Stimulated activated CD8-positive, alpha-beta memory T cell treated with anti-CD3 and anti-CD28 coated beads, Interleukin-15, amount 100 ng/mL, for 4 hours (primary cell): ENCODE data around the gene GNB2.

ENCODE experiments used
- DNase-seq, 2 donors: peaks; one replicate each; pipeline ENCODE4 v3.0.0-alpha.2; 2020; ENCODE audit warnings: low read depth in 2 of 2

GNB2 gene

DNA sequence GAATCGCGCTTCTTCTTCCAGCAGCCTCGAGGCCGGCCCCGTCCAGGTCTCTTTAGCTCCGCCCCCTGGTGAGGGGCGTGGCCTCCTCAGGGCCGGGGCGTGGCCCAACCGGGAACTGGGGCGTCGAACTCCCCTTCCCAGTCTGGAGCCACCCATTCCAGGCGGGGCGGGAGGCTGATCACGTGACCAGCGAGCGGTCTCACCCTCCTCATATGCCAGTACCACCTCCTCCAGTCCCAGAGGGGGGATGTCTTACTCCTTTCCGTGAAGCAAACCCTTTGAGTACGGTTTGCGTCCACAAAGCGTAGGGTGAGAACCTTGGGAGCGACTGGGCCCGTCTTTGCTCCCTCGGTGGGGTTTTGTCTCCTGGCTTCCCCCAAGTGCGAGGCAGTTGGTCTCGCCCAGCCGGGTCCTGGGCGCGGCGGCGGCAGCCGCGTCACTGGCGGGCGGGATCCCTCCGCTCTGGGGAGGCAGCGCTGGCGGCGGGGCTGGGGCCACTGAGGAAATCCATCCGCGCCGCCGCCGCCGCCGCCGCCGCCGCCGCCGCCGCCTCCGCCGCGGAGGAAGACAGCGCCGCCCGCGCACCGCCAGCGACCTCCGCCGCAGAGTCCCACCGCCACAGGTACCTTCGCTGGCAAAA lies at the start of gene GNB2:
Gene GNB2, plus strand, starts transcription at position 439 of the 640 bp plus-strand sequence. CDS start 2,526 bp downstream, outside the sequence.
- peak; percentile 95 to 97 for DNase-seq

DNA sequence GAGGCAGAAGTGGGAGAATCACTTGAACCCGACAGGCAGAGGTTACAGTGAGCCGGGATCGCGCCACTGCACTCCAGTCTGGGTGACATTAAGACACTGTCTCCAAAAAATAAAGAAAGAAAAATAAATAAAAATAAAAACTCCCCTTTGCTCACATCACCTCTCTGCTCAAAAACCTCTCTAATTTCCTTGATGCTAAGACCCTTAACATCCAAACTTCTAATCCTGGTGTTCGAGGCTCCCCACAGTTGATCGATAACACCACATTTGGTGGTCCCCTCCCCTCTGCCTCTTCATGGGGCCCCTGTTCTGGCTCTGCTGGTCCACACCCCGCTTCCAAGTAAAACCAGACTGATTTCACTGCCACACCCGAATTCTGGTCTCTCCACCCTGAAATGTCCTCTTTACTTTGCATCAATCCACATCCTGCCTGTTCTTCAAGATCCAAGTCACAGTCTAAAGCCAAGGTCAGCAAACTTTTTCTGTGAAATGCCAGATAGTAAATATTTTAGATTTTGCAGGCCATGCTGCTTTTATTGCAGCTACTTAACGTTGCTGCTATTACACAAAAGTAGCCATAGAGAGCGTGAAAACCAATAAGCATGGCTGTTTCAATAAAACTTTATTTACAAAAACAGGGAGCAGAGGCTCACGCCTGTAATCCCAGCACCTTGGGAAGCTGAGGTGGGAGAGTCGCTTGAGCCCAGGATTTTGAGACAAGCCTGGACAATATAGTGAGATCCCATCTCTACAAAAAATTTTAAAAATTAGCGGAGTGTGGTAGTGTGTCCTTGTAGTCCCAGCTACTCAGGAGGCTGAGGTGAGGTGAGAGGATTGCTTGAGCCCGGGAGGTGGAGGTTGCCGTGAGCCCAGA lies 49.4 kb upstream of the GNB2 start:
- DNase-seq: no peak

DNA sequence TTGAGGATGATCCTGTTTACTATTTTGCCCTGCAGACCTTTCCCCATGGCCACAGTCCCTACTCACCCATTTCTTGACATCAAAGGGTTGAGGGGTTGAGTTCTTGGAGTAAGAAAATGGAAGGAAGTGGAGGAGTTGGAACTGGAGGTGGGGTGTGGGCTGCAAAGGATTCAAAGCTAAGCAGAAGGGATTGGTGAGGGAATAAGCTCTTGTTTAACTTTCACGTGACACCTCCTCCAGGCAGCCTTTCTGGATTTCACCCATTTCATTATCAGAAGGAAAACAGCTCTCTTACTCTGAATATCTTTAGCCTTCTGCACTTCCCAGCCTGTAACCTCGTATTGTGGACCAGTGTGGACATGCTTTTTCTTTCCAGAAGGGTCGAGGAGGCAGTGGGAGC lies 47.5 kb upstream of the GNB2 start:
- no peak for DNase-seq

DNA sequence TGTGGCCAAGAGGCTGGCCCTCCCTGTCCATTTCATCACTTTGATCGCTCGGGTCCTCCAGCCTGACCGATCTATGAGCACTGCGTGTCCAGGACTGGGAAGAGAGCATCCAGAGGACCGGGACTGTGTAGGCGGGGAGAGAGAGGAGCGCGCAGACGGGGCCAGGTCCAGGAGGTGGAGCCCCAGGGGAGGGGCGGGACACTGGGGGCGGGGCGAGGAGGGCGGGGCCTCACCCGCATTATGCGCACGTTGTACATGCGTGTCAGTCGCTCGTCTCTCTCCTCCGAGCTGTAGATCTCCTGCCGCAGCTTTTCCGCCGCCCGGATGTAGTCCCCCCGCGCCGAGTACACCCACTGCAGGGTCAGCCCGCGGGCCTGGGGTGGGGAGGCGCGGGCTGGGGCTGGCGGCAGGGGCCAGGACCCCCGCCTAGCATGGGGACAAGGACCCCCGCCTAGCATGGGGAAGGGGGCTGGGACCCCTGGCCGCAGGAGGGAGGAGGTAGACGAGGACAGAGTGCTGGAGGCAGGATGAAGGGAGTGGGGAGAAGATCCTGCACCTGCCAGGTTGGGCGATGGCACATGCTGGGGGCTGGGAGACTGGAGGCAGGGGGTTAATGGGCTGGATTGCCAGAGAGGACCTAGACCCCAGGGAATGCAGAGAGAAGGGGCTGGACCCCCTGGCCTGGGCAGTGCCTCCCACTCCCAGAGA lies 46.9 kb upstream of the GNB2 start:
- DNase-seq: peak; percentile 74 to 81

DNA sequence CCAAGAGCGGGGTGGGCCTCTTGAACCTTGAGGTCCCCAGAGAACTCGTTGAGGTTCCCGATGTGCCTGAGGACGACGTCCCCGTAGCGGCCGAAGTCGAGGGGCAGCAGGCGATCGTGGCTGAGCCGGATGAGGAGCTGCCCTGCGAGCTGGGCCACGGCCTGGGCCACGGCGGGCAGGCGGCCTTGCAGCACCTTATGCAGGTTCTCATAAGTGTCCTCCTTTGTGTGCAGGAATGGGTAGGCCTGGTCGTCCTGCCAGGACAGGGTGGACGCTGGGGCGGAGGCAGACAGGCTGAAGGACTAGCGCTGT lies 46.3 kb upstream of the GNB2 start:
- DNase-seq: no peak

DNA sequence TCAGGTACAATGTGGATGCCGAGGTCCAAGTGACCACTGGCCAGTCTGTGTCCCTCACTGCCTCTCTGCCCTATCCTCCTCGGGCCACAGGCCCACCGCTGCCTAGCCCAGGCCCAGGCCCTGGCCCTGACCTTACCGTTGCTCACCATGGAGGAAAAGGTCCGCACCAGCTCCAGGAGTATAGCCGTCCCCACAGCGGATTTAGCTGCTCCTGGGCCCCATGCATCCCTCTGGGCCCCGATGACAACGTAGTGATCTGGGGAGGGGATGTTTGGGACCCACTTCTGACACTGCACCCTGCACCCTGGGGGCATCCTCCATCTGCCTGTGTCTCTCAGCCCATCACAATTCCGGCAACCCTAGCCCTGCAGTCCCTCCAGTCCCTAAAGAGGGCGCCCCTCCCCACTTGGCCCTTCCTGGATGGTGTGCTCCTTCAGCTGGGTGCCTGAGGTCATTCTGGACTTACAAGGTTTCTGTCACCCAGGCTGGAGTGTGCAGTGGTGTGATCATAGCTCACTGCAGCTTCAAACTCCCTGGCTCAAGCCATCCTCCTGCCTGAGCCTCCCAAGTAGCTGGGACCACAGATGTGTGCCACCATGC lies 44.3 kb upstream of the GNB2 start:
- no peak for DNase-seq

DNA sequence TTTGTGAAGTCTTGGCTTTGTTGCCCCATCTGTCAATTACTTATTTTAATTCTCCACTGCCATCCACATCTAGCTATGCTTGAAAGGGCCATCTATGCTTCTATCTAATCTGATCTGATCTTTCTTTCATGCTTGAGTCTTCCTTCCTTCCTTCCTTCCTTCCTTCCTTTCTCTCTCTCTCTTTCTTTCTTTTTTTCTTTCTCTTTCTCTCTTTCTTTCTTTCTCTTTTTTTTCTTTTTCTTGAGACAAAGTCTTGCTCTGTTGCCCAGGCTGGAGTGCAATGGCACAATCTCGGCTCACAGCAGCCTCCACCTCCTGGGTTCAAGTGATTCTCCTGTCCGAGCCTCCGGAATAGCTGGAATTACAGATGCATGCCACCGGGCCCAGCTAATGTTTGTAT lies 43.5 kb upstream of the GNB2 start:
- no peak for DNase-seq

DNA sequence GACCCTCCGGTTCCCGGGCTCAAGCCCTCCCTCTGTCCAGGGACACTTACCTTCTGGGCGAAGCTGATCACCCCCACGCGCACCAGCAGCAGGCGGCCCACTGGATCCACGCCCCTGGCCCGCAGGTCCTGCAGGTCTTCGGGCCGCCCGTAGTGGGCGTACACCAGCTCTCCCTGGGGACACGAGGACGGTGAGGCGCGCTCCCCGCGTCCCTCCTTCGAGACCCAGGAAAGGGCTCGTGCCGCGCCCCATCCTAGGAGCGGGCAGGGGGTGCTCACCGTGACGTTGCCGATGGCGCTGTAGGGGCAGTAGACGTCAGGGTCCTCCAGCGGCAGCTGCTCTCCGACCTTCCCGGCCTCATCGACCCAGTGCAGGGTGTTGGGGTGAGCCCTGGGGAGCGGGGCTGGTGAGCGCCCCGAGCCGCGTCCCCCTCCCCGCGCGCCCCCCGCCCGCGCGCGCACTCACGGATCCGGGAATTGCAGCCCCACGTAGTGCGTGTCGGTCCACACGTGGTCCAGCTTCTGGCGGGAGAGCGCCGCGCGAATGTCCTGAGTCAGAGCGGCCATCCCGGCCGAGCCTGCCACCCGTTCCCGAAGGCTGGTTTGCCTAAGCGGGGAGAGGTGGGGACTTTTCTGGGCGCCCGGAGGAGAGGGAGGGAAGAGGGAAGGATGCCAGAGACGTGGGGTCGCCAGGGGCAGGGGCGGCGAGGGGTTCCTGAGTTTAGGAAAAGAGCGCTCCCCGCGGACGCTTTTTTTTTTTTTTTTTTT lies 40.4 kb upstream of the GNB2 start:
- DNase-seq: peak in 1 of 2 donors; percentile 17

DNA sequence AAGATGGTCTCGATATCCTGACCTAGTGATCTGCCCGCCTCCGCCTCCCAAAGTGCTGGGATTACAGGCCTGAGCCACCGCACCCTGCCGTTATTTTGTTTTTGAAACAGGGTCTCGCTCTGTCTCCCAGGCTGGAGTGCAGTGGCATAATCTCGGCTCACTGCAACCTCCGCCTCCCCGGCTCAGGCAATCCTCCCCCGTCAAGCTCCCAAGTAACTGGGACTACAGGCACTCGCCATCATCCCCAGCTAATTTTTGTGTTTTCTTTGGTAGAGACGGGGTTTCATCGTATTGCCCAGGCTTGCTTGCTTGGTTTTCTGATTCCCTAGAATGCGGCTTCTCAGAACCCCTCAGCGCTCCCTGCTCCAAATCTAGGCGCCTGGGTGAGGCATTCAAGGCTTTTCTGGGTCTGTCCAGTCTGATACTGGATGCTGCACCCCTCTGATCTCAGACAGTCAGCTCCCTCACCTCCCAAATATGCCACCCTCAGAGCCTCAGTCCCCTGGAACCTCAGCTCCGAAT lies 33.5 kb upstream of the GNB2 start:
- no peak for DNase-seq

DNA sequence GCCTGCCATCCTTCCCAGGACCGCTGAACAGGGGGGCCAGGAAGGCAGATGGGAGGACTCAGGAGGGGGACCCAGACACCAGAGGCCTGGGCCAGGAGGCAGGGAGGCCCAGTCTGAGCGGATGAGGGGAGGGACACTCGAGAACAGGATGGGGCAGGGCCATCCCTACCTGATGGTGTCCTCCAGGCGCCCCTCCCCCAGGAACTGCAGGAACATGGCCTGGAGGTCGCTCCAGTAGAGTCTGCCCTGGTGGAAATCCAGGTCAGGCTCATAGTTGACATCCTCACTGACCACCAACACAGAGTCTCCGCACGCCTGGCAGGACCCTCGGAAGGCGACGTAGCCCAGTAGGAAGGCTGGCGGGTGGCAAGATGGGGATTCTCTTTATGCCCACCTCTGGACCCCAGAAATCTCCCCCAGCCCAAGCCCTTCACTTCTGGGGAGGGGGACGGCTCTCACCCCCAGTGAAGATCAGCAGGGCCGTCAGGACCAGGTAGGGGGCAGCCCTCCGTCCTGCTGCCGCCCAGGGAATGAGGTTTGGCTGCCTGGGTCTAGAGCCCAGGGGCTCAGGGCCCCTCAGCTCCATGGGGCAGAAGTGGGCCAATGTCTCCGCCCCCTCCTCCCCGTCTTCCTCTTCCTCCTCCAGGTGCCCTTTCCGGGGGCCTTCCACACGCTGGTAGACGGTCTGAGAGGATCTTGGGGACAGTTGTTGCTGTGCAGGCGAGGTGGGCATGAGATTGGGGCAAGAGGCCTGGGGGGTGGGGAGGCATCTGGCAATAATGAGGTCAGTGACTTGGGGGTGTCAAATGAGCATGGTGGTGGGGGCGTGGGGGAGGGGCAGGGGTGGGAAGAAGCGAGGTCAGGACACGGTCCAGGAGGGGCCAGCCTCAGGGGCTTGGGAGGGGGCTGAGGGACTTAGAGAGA lies 32.8 kb upstream of the GNB2 start:
- no peak for DNase-seq

DNA sequence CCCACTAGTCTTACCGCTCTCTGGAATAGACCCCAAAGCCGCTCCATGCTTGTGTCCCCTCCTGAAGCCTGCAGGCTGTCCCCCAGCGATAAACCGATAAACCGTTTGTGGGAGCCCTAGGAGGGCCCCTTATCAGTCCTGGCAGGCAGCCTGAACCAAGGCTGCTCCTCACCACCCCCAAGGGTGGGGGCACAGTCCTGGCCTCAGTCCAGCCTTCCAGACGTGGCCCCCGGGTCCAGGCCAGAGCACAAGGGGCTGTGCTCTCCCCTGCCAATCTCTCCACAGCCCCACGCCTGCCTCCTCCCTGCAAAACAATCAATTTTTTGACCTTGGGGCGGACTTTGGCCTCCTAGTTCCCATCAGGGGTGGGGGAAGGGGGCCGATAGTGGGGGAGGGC lies 32.1 kb upstream of the GNB2 start, which contains the start of gene TFR2:
Gene TFR2, minus strand, starts transcription at position 90 of the 397 bp plus-strand sequence. Its CDS starts 43 bp downstream, at position 47.
- DNase-seq: no peak

DNA sequence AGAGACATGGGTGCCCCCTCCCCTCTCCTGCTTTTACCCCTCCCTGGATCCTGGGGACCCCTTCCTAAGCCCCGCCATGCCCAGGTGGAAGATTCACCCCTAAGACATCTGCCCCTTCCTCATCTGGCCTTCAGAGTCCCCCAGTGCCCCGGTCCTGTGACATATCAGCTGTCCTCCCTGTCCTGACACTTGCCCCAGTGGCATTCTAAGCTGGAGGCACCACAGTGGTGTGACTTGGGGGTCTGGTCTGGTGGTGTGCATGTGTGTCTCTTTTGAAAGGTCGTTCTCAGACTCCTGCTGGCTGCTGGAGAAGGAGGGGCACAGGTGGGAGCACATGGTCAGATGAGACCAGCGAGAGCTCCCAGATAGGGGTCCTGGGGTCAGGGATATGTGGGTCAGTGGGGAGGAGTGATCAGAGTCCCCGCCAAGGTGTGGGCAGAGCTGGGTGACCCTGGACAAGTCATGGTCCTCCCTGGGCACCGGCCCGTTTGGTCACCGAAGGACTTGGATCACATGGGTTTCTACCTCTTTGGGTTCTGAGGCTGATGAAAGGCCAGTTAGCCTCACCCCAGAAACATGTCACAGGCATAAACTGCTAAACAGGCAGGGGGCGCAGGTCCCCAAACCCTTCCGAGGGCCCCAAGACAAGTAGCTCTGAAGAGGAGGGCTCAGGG lies 31.5 kb upstream of the GNB2 start:
- DNase-seq: no peak

DNA sequence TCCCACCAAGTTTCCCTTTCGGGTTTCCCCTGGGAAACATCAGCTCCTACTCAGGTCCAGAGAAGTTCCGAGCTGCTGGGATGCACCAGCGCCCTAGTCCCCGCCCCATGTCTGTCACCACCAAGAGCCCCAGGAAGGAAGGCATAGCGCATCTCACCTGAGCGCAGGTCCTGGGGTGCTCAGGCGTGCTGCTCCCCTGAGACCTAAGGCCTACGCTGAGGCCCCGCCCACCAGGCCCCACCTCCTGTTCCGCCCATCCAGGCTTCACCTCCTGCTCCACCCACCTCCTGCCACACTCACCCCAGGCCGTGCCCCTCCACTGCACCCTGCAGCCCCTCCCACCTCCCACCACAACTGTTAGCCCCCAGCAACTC lies 31.0 kb upstream of the GNB2 start:
- no peak for DNase-seq

DNA sequence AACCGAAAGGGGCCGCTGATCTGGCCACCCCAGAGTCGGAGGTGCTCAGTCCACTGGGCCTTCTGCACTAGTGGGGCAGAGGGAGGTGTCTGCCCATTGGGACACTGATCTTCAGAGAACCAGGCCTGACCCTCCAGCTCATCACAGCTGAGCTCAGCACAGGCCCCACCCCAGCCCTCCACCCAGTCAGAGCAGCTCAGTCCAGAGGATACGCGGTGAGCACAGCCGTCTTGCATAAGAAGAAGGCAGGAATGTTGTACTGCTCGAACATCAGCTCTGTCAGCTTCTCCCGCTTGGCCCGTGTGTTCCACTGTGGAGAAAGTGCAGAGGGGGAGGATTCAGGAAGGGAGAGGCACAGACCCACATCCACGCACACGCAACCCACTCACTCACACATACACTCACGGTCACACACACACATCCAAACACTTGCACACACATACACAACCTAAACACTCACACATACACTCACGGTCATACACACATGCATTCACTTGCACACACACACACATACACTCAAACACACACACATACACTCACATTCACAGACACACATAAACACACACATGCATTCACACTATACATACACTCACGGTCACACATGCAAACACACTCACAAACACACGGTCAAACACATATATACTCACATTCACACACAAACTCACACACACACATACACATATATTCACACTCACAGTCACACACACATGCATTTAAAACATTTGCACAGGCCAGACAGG lies 23.5 kb upstream of the GNB2 start:
- no peak for DNase-seq

DNA sequence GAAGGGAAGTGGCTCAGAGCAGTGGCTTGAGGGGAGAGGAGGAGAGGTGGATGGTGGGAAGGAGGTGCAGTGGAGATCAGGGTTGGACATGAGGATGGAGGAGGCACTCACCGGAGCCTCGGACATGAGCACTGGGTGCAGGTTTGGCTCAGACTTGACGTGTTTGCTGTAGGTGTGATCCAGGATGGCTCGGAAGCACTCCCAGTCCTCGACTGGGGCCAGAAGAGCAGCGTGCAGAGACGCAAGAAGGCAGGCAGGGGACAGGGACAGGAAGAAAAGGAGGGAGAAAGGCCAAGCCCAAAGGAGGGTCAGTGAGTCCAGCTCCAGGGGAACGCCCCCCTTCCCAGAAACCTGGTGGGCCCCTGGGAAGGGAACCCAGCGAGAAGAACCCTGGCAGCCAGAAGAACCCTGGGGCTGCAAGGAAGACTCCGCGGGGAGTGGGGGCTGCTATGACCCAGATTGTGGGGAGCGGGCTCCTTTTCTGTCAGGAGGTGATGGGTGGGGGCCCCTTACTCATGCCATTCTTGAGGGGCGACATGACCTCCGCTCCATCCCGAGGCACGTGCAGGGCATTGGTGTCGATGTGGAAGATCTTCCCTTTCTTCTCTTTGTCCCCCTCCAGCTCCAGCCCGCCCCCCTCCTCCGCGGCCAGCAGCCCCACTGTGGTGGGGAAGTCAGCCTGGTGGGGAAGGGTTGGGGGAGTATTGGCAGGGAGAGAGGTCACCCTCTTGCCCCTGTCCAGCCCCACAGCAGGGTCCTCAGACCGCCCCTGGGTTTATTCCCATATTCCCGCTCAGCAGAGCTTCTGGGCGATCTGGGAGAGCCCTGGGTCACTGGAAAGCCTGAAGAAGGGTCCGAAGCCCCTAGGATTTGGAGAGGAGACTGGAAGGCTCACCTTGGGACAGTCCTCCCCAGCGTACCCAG lies 18.4 kb upstream of the GNB2 start:
- DNase-seq: no peak

DNA sequence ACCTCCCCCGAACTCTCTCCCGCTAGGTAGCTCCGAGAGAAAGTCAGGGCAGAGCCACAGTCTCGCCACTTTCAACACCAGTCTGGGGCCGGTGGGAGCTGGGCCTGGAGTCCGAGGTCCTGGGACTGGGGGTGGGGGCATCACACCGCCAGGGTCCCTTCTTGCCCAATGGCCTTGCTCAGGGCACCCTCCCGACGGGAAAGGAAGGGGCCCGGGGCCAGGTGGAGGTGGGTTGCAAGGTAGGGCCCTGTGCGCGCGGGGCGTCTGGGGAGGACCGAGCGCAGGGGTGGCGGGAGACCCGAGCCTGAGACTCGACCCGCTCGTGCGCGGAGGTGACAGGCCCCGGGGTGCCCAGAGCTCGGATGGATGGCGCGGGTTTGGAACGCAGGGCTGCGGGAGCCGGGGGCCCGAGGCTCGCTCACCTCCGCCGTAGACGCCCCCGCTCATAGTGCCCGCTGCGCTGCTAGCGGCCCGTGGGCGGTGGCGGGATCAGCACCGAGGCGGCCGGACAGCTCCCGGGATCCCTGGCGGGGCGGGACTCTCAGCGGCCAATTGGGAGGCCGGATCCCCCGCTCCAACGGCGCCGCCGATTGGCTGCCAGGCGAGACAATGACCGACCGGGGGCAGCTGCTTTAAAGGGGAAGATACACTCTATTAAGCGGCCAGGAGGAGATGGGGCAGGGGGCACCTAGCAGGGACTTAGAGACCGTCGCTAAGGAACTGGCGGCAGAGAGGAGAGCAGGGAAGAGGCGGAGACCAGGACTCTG lies 17.4 kb upstream of the GNB2 start, which contains the start of gene ACTL6B:
Gene ACTL6B, minus strand, starts transcription at position 541 of the 767 bp plus-strand sequence. Its CDS starts 94 bp downstream, at position 447.
- DNase-seq: no peak
